WERI-Rb-1 (cell line): ENCODE data around the gene CEP192.

Experiments
- DNase-seq: peaks from one replicate; pipeline ENCODE4 v3.0.0-alpha.2; 2020
- H3K27ac ChIP-seq: fragments of 250-450 bp; sonication (Bioruptor Pico); 2 replicates; pipeline ENCODE4 v1.5.1; 2020; ENCODE audit warnings: mild to moderate bottlenecking, moderate library complexity
- H3K27me3 ChIP-seq: fragments of 250-450 bp; sonication (Bioruptor Pico); 2 replicates; pipeline ENCODE4 v1.5.1; 2021; ENCODE audit warnings: mild to moderate bottlenecking, low read depth, moderate library complexity; ENCODE audit not compliant: insufficient read depth, severe bottlenecking
- H3K36me3 ChIP-seq: fragments of 250-450 bp; sonication (Bioruptor Pico); 2 replicates; pipeline ENCODE4 v1.5.1; 2020; ENCODE audit warnings: mild to moderate bottlenecking, moderate library complexity
- H3K4me3 ChIP-seq: 2 replicates; pipeline ENCODE4 v1.5.1; 2011; ENCODE audit warnings: low read depth, mild to moderate bottlenecking, control low read depth, low read length
- H3K9me3 ChIP-seq: fragments of 250-450 bp; sonication (Bioruptor Pico); 2 replicates; pipeline ENCODE4 v1.5.1; 2021; ENCODE audit warnings: mild to moderate bottlenecking, moderate library complexity; ENCODE audit not compliant: severe bottlenecking
- TF ChIP-seq, protein P1 (sequence below): IDR thresholded peaks from 2 replicates; pipeline ENCODE4 v1.5.1; 2011; ENCODE audit warnings: low read depth, mild to moderate bottlenecking, control low read depth, inconsistent platforms, low read length

Gene CEP192

DNA sequence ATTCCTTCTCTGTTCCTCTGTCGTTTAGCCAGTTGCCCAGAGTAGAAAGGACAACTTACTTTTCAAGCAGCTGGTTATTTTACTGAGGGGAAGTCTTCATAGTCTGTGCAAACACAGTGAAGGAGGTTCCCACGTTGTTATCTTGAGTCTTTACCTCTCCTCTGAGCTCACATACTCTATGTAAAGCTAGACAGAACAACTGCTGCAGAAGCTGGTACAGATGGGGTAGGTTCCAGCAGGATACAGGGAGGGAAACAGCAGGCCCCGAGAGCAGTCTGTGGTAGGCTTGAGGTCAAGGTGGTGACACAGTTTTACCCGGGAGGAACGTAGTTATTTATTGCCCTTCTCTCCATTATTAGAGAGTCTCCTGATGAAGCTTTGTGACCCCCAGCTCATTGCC is 134.0 kb downstream of the CEP192 start:
- H3K36me3 ChIP-seq = peaks cover 19% of the 10 kb centered on the region
- H3K27ac ChIP-seq = no peak overlapping the region
- no peaks in the 10 kb centered on the region for H3K9me3 ChIP-seq
- TF ChIP-seq, protein P1, sequence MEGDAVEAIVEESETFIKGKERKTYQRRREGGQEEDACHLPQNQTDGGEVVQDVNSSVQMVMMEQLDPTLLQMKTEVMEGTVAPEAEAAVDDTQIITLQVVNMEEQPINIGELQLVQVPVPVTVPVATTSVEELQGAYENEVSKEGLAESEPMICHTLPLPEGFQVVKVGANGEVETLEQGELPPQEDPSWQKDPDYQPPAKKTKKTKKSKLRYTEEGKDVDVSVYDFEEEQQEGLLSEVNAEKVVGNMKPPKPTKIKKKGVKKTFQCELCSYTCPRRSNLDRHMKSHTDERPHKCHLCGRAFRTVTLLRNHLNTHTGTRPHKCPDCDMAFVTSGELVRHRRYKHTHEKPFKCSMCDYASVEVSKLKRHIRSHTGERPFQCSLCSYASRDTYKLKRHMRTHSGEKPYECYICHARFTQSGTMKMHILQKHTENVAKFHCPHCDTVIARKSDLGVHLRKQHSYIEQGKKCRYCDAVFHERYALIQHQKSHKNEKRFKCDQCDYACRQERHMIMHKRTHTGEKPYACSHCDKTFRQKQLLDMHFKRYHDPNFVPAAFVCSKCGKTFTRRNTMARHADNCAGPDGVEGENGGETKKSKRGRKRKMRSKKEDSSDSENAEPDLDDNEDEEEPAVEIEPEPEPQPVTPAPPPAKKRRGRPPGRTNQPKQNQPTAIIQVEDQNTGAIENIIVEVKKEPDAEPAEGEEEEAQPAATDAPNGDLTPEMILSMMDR = no peak
- no peak for DNase-seq
- no peak overlapping the region for H3K4me3 ChIP-seq
- H3K27me3 ChIP-seq = no peaks in the 10 kb centered on the region

GRCh38 chr18:13126966-13127598 is 135.9 kb downstream of the CEP192 start:
- TF ChIP-seq, protein P1 = no peak
- H3K36me3 ChIP-seq = peaks cover 8% of the 10 kb centered on the region
- DNase-seq = no peak
- H3K27ac ChIP-seq = no peak overlapping the region
- no peak overlapping the region for H3K4me3 ChIP-seq
- H3K9me3 ChIP-seq = no peaks in the 10 kb centered on the region
- no peaks in the 10 kb centered on the region for H3K27me3 ChIP-seq

DNA sequence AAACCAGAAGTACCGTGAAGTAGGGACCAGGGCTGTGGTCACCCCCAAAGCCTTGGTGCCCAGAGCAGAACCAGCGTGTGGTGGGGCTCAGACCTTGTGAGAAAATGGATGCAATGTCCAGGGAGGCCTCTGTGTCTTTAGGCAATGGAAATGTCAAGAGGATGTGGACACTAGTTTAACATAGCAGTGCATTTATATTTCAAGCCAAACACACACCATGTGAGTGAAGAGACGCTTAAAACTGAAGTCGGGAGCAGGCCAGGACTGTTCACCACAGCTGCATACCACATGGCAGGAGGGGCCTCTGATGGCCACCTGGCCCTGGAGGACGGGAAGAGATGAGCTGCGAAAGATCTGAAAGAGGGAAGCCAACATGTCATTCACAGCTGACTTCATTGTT is 140.1 kb downstream of the CEP192 start:
- TF ChIP-seq, protein P1 = no peak
- peaks cover 4% of the 10 kb centered on the region; the same call in 1 of the 2 replicates for H3K36me3 ChIP-seq
- DNase-seq = no peak
- H3K27ac ChIP-seq = no peak overlapping the region
- no peaks in the 10 kb centered on the region for H3K9me3 ChIP-seq
- H3K4me3 ChIP-seq = no peak overlapping the region
- no peaks in the 10 kb centered on the region for H3K27me3 ChIP-seq

- H3K4me3 ChIP-seq = no peak overlapping the region
- no peak overlapping the region for H3K27ac ChIP-seq
- H3K9me3 ChIP-seq = no peaks in the 10 kb centered on the region
- no peak for DNase-seq
- TF ChIP-seq, protein P1 = no peak
- H3K27me3 ChIP-seq = no peaks in the 10 kb centered on the region
- H3K36me3 ChIP-seq = no peaks in the 10 kb centered on the region
These were observed 143.6 kb downstream of the CEP192 start for GRCh38 chr18:13134551-13135401.

GRCh38 chr18:13136056-13136903 is 145.1 kb downstream of the CEP192 start:
- TF ChIP-seq, protein P1 = no peak
- peak overlapping the region; percentile 54 for H3K4me3 ChIP-seq
- H3K27me3 ChIP-seq = no peaks in the 10 kb centered on the region
- no peaks in the 10 kb centered on the region for H3K9me3 ChIP-seq
- no peak overlapping the region for H3K27ac ChIP-seq
- no peak for DNase-seq
- H3K36me3 ChIP-seq = no peaks in the 10 kb centered on the region
